Psoas muscle (tissue), 8 donors: ENCODE data around the gene FGR. TPM values are rescaled to one million over a fixed set of nuclear protein-coding genes. Genes with fewer than 3 reads are reported as not detected.

Experiments
- ATAC-seq, 4 donors: fragments of 200-7000 bp; cut with Tn5 transposase; one replicate each; pipeline ENCODE4 v1.9.1; 2020; ENCODE audit warnings: moderate library complexity in 3 of 4, mild to moderate bottlenecking in 2 of 4
- DNase-seq, 2 donors: peaks; one replicate each; pipeline ENCODE4 v3.0.0-alpha.2; 2020
- H3K27ac ChIP-seq: fragments of 200-600 bp; one replicate; pipeline ENCODE4 v1.8.0; 2022
- H3K27me3 ChIP-seq, 3 donors: fragments of 200-600 bp in 1 of 3; one replicate each; pipeline versions ENCODE4 v1.6.1 to v1.8.0; 2013 to 2022; ENCODE audit warnings: low read length in 2 of 3, mild to moderate bottlenecking in 2 of 3, moderate library complexity in 1 of 3; ENCODE audit not compliant: insufficient read depth in 3 of 3
- H3K36me3 ChIP-seq, 2 donors: fragments of 200-600 bp in 1 of 2; one replicate each; pipeline versions ENCODE4 v1.6.1 to v1.8.0; 2013 to 2022; ENCODE audit warnings: low read depth in 1 of 2, mild to moderate bottlenecking in 1 of 2, moderate library complexity in 1 of 2; ENCODE audit not compliant: insufficient read depth in 1 of 2
- H3K4me1 ChIP-seq: fragments of 200-600 bp; one replicate; pipeline ENCODE4 v1.8.0; 2022
- H3K4me3 ChIP-seq: fragments of 200-600 bp; one replicate; pipeline ENCODE4 v1.8.0; 2022; ENCODE audit warnings: mild to moderate bottlenecking
- H3K9me3 ChIP-seq: fragments of 200-600 bp; one replicate; pipeline ENCODE4 v1.8.0; 2022
- WGBS, 3 donors: extraction: QIAGEN DNeasy Blood & Tissue Kit; methylation state at CpG; one replicate each; pipeline versions ENCODE4 v1.1.6 to v1.1.7; 2013; 5-methylcytosine and 5-hydroxymethylcytosine counted together
- intact Hi-C, 2 donors: fragments of 100-400 bp; cut with DNase I; formaldehyde crosslinking; loops; one replicate each; pipeline versions ENCODE4 v1.11.0 to v1.14.2; 2022
- polyA plus RNA-seq, 3 donors: library from polyadenylated mRNA; stranded (reverse); fragments of 200-250 nt; gene quantifications; one replicate each; pipeline ENCODE4 v1.2.3, GENCODE V29; 2013
- total RNA-seq, 4 donors: library from RNA; stranded (reverse); fragmentation: NEBNext Ultra II Directional in 2 of 4; extraction: Animal tissue kit (Norgen Biotek cat#: 25700) in 2 of 4; gene quantifications; one replicate each; pipeline versions ENCODE4 v1.2.1 to v1.2.4, GENCODE V29; 2021 to 2023
- TF ChIP-seq, protein P1 (sequence below): fragments of 200-600 bp; IDR thresholded peaks from one replicate; pipeline ENCODE4 v1.8.0; 2022; ENCODE audit warnings: antibody characterized with exemption
- donor health status: healthy with polysubstance abuse.
- donor health status: DM: no; HTN: no; CAD: no; lungs with moderate emphysema.
- donor health status: Bipolar disorder and iron deficiency.
- donor health status: healthy.
- donor health status: DM: yes; HTN: yes; CAD: no.
- donor health status: DM: no; HTN: no; CAD: no.
- donor health status: DM: no; HTN: no; CAD: no.
- donor health status: DM: yes; HTN: yes; CAD: no.

FGR gene
- total and polyA plus RNA-seq, 7 donors: 1.3 to 3.8 (median 2.8) TPM

- Histone ChIP-seq H3K36me3 (no peaks in the 10 kb centered on the region), H3K4me3 (no peak overlapping the region), H3K27ac (no peak overlapping the region), H3K9me3 (no peaks in the 10 kb centered on the region), H3K27me3 (no peaks in the 10 kb centered on the region), H3K4me1 (no peaks in the 10 kb centered on the region)
- no peak for DNase-seq
- whole genome bisulfite sequencing, 3 donors: 84 to 85% (median 84%) methylated on average over 12 of the region's 12 CpGs
- no peak for ATAC-seq
- intact Hi-C loops: loop anchor here (1.0 to 5.0 kb wide), 5 partner anchors 53 to 312 kb away; partner anchors contain the start of gene WASF2 (in 1 of the 2)
- TF ChIP-seq, protein P1, sequence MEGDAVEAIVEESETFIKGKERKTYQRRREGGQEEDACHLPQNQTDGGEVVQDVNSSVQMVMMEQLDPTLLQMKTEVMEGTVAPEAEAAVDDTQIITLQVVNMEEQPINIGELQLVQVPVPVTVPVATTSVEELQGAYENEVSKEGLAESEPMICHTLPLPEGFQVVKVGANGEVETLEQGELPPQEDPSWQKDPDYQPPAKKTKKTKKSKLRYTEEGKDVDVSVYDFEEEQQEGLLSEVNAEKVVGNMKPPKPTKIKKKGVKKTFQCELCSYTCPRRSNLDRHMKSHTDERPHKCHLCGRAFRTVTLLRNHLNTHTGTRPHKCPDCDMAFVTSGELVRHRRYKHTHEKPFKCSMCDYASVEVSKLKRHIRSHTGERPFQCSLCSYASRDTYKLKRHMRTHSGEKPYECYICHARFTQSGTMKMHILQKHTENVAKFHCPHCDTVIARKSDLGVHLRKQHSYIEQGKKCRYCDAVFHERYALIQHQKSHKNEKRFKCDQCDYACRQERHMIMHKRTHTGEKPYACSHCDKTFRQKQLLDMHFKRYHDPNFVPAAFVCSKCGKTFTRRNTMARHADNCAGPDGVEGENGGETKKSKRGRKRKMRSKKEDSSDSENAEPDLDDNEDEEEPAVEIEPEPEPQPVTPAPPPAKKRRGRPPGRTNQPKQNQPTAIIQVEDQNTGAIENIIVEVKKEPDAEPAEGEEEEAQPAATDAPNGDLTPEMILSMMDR: no peak
These were observed 25.3 kb downstream of the FGR start for GRCh38 chr1:27609618-27610240.

- ATAC-seq: no peak
- Histone ChIP-seq H3K4me1 (no peaks in the 10 kb centered on the region), H3K27ac (no peak overlapping the region), H3K4me3 (no peak overlapping the region), H3K36me3 (no peaks in the 10 kb centered on the region), H3K9me3 (no peaks in the 10 kb centered on the region), H3K27me3 (no peaks in the 10 kb centered on the region)
- WGBS, 3 donors: 44 to 69% (median 66%) methylated on average over 3 of the region's 3 CpGs
- TF ChIP-seq, protein P1: no peak
- no peak for DNase-seq
- intact Hi-C loops: loop anchor here (1.0 to 5.0 kb wide), 4 partner anchors 54 to 312 kb away; partner anchors contain the start of gene WASF2 (in 1 of the 2)
These were observed 25.8 kb downstream of the FGR start for GRCh38 chr1:27609210-27609555.

DNA sequence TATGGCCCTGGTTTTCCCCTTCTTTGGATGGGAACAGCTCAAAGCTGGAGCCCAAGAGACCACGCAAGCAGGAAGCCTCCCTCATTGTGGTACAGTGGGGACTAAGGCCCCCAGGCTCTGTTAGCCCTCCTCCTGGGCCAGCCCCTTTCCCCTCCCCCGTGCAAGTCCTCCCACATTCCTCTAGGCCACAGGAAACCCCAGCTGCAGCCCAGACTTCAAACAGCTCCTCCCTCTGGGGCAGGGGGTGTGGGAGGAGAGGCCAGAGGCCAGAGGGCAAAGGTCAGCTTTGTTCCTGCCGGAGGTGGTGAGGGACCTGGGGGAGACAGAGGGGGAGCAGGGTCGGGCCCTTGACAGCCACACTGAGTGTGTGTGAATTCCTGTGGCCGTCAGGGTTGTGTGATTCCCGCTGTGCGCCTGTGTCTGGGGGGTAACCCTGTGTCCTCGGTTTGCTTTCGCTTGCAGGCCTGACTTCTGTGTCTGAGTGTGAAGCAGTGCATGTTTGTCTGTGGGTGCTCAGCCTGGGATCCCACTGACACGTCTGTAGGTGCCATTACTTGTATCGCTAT is 27.7 kb downstream of the FGR start:
- intact Hi-C loops: loop anchor here (2.0 to 5.0 kb wide), 5 partner anchors 115 to 310 kb away; partner anchors contain the start of genes GPR3 (in 1 of the 2) and WASF2 (in 1 of the 2)
- 70 to 75% (median 73%) methylated on average over 8 to 11 of the region's 11 CpGs for WGBS, 3 donors
- H3K27ac ChIP-seq: no peak overlapping the region

DNA sequence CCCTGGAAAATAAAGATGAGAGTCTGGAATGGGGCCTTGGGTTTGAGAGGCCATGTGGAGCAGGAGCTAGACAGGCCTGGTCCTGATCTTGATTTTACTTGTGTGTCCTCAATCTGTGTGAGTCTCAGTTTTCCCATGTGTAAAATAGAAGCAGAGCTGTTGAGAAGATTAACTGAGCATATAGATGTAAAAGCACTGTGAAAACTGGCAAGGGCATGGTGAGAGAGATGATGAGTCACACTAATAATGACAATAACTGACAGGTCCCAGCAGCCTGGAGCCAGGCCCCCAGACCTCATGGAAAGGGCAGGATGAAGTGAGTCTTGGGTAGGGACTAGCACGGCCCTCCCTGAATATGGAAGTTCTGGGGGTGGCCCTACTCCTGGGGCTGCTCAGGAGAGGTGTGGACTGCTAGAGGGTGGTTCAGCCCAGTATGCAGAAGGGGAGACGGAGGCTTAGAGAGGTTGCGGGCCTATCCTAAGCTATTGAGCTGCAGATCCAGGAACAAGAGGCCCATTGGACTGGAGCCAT is 28.2 kb downstream of the FGR start:
- intact Hi-C loops: loop anchor here (2.0 to 5.0 kb wide), 5 partner anchors 114 to 309 kb away; partner anchors contain the start of genes GPR3 (in 1 of the 2) and WASF2 (in 1 of the 2)
- ATAC-seq (no peak), DNase-seq (no peak)
- no peaks in the 10 kb centered on the region for H3K4me1 ChIP-seq
- H3K9me3 ChIP-seq: no peaks in the 10 kb centered on the region
- H3K27ac ChIP-seq: no peak overlapping the region
- TF ChIP-seq, protein P1: no peak
- H3K4me3 ChIP-seq: no peak overlapping the region
- H3K36me3 ChIP-seq: no peaks in the 10 kb centered on the region
- H3K27me3 ChIP-seq: no peaks in the 10 kb centered on the region
- WGBS, 3 donors: 74 to 82% (median 76%) methylated on average over 3 of the region's 3 CpGs

More for the DNA sequence above, 27.7 kb downstream of the FGR start:
- no peaks in the 10 kb centered on the region for H3K27me3 ChIP-seq
- ATAC-seq: no peak
- H3K4me1 ChIP-seq: no peaks in the 10 kb centered on the region
- H3K4me3 ChIP-seq: no peak overlapping the region
- H3K36me3 ChIP-seq: no peaks in the 10 kb centered on the region
- H3K9me3 ChIP-seq: no peaks in the 10 kb centered on the region
- TF ChIP-seq, protein P1: no peak
- no peak for DNase-seq
